ENCODE data around the gene ERN2. TPM values are rescaled to one million over a fixed set of nuclear protein-coding genes. Genes with fewer than 3 reads are reported as not detected.

ERN2 gene
- total and polyA plus RNA-seq, 2 donors (not counting 1 experiment from before 2014, with no cell fraction given): 0.83 TPM; not detected in 1

DNA sequence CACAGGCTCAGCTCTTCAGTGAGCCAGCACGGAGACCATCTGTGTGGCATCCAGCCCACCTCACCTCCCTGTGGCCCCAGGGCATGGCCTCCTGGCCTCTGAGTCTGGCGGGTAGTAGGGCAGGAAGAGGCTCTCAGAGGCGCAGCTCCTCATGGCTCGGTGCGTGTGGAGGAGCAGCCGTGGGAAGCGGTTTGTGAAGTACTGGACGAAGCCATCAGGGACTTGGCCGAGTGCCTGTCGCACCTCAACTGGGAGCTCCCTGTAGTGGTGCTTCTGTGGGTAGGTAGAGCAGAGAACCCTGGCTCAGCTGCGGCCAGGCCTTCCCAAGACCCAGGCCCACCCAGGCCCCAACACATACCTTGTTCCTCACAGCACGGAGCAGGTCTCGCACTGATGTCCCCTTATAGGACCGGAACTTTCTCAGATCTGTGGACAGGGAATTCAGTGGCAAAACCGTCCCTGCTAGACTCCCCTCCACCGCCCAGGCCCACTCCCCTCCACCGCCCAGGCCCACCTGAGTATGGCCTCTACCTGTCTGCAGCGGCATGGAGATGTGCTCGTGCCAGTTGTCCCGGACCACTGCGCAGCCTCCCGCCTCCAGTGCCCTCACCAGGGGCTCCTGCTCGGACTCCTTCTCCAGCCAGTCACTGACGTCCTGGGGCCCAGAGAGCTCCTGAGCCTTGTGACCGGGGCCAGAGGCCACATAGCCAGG, 22.1 kb downstream of the ERN2 start:
- H3K79me2 ChIP-seq (ENCODE audit: control insufficient read depth, insufficient read depth, low read length): peaks cover 2% of the 10 kb centered on the region
- H2AFZ ChIP-seq (ENCODE audit: low read length): no peak overlapping the region
- no peak overlapping the region for H3K4me3 ChIP-seq (replicated peaks in 1 of 4; ENCODE audit: control extremely low read depth in 1 of 4, insufficient read depth in 1 of 4, low read depth in 3 of 4, low read length in 4 of 4)
- H3K36me3 ChIP-seq (ENCODE audit: control insufficient read depth, insufficient read depth, low read length): peaks cover 25% of the 10 kb centered on the region
- no peaks in the 10 kb centered on the region for H3K9me3 ChIP-seq (ENCODE audit: control insufficient read depth, insufficient read depth, low read depth, low read length)
- TF ChIP-seq EZH2 (IDR thresholded peaks at IDR 0.05; ENCODE audit: low read length, missing control alignments) (no peak), CTCF (conservative IDR thresholded peaks at IDR 0.05 in 1 of 2, IDR thresholded peaks at IDR 0.05 in 1 of 2; ENCODE audit: low read depth in 1 of 2, low read length in 2 of 2) (no peak)
- H3K4me2 ChIP-seq (ENCODE audit: extremely low read depth, insufficient read depth, low read length): no peak overlapping the region
- no peaks in the 10 kb centered on the region for H4K20me1 ChIP-seq (ENCODE audit: control insufficient read depth, extremely low read depth, insufficient read depth, low read length)
- H3K27ac ChIP-seq (ENCODE audit: insufficient read depth, low read length): no peak overlapping the region
- no peaks in the 10 kb centered on the region for H3K27me3 ChIP-seq (ENCODE audit: control insufficient read depth, insufficient read depth, low read length)
- no peaks in the 10 kb centered on the region for H3K4me1 ChIP-seq (ENCODE audit: control insufficient read depth, extremely low read depth, insufficient read depth, low read length)
- no peak for DNase-seq (ENCODE audit: low read depth in 2 of 2)
- no peak overlapping the region for H3K9ac ChIP-seq (ENCODE audit: insufficient read depth, low read length)

DNA sequence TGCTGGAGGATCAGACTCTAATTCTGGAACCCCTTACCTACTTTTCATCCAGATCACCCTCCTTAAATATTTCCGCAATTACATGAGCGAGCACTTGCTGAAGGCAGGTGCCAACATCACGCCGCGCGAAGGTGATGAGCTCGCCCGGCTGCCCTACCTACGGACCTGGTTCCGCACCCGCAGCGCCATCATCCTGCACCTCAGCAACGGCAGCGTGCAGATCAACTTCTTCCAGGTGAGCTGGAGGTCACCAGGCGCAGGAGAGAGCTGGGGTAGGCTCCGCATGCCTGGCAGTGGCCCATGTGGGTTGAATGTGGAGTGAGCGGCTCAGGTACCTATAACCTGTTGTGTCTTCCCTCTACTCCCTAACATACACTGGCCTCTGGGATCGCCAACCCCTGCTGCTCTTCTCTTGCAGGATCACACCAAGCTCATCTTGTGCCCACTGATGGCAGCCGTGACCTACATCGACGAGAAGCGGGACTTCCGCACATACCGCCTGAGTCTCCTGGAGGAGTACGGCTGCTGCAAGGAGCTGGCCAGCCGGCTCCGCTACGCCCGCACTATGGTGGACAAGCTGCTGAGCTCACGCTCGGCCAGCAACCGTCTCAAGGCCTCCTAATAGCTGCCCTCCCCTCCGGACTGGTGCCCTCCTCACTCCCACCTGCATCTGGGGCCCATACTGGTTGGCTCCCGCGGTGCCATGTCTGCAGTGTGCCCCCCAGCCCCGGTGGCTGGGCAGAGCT, 23.4 kb downstream of the ERN2 start:
- H3K79me2 ChIP-seq (ENCODE audit: control insufficient read depth, insufficient read depth, low read length): peaks cover 2% of the 10 kb centered on the region
- H3K9ac ChIP-seq (ENCODE audit: insufficient read depth, low read length): no peak overlapping the region
- no peaks in the 10 kb centered on the region for H4K20me1 ChIP-seq (ENCODE audit: control insufficient read depth, extremely low read depth, insufficient read depth, low read length)
- no peak overlapping the region for H3K4me3 ChIP-seq (replicated peaks in 1 of 4; ENCODE audit: control extremely low read depth in 1 of 4, insufficient read depth in 1 of 4, low read depth in 3 of 4, low read length in 4 of 4)
- no peak overlapping the region for H3K27ac ChIP-seq (ENCODE audit: insufficient read depth, low read length)
- H2AFZ ChIP-seq (ENCODE audit: low read length): no peak overlapping the region
- no peak overlapping the region for H3K4me2 ChIP-seq (ENCODE audit: extremely low read depth, insufficient read depth, low read length)
- H3K27me3 ChIP-seq (ENCODE audit: control insufficient read depth, insufficient read depth, low read length): no peaks in the 10 kb centered on the region
- peaks cover 25% of the 10 kb centered on the region for H3K36me3 ChIP-seq (ENCODE audit: control insufficient read depth, insufficient read depth, low read length)
- TF ChIP-seq EZH2 (IDR thresholded peaks at IDR 0.05; ENCODE audit: low read length, missing control alignments) (no peak), CTCF (conservative IDR thresholded peaks at IDR 0.05 in 1 of 2, IDR thresholded peaks at IDR 0.05 in 1 of 2; ENCODE audit: low read depth in 1 of 2, low read length in 2 of 2) (no peak)
- no peaks in the 10 kb centered on the region for H3K4me1 ChIP-seq (ENCODE audit: control insufficient read depth, extremely low read depth, insufficient read depth, low read length)
- DNase-seq (ENCODE audit: low read depth in 2 of 2): no peak
- no peaks in the 10 kb centered on the region for H3K9me3 ChIP-seq (ENCODE audit: control insufficient read depth, insufficient read depth, low read depth, low read length)

DNA sequence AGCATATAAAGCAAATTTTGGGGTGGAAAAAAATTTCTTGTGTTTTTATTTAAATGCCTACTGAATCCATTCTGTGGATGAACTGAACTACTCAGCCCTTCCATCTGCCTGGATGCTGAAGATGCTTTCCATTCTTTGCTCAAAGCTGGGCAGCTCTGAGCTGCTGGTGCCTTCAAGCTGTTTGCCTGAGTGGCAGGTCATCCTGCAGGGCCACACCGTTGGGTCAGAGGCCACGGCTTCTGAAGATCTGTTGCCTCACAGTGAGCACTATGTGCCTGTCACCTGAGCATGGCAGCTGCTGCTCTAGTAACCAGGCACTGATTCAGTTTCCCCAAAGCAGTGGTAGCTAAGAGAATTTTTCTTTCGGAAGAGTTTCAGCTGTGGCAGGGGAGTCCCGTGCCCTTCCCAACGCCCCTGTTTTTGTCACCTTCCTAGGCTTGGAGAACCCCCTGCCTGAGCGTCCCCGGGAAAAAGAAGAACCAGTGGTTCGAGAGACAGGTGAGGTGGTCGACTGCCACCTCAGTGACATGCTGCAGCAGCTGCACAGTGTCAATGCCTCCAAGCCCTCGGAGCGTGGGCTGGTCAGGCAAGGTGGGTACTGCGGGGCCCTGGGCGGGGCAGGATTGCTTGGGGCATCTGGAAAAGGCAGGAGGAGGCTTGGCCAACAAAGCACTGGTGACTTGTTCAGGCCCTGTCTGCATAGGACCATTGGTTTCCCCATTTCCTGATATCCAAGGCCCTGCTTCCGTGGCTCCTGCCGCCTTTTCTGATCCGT, 25.8 kb downstream of the ERN2 start:
- no peak for TF ChIP-seq CTCF (conservative IDR thresholded peaks at IDR 0.05 in 1 of 2, IDR thresholded peaks at IDR 0.05 in 1 of 2; ENCODE audit: low read depth in 1 of 2, low read length in 2 of 2)
- no peak for TF ChIP-seq EZH2 (IDR thresholded peaks at IDR 0.05; ENCODE audit: low read length, missing control alignments)

More for the DNA sequence above, 25.8 kb downstream of the ERN2 start:
- Histone ChIP-seq H3K27me3 (ENCODE audit: control insufficient read depth, insufficient read depth, low read length) (no peaks in the 10 kb centered on the region), H3K36me3 (ENCODE audit: control insufficient read depth, insufficient read depth, low read length) (peaks cover 32% of the 10 kb centered on the region), H3K9ac (ENCODE audit: insufficient read depth, low read length) (no peak overlapping the region), H2AFZ (ENCODE audit: low read length) (no peak overlapping the region), H3K4me3 (replicated peaks in 1 of 4; ENCODE audit: control extremely low read depth in 1 of 4, insufficient read depth in 1 of 4, low read depth in 3 of 4, low read length in 4 of 4) (no peak overlapping the region), H3K27ac (ENCODE audit: insufficient read depth, low read length) (no peak overlapping the region), H3K4me2 (ENCODE audit: extremely low read depth, insufficient read depth, low read length) (no peak overlapping the region), H3K79me2 (ENCODE audit: control insufficient read depth, insufficient read depth, low read length) (peaks cover 18% of the 10 kb centered on the region), H3K4me1 (ENCODE audit: control insufficient read depth, extremely low read depth, insufficient read depth, low read length) (no peaks in the 10 kb centered on the region), H4K20me1 (ENCODE audit: control insufficient read depth, extremely low read depth, insufficient read depth, low read length) (no peaks in the 10 kb centered on the region), H3K9me3 (ENCODE audit: control insufficient read depth, insufficient read depth, low read depth, low read length) (no peaks in the 10 kb centered on the region)
- DNase-seq (ENCODE audit: low read depth in 2 of 2): no peak

Data from fibroblast of lung (primary cell).